PFSK-1 (cell line): ENCODE data around the gene COX7B2.

Experiments
- POLR2AphosphoS5 ChIP-seq: IDR thresholded peaks from 2 replicates; pipeline ENCODE4 v1.6.1; 2012; ENCODE audit warnings: low read depth, mild to moderate bottlenecking, control low read depth, low read length, moderate library complexity
- SIN3A ChIP-seq: IDR thresholded peaks from 2 replicates; pipeline ENCODE4 v1.6.1; 2012; ENCODE audit warnings: mild to moderate bottlenecking, low read length, moderate library complexity, borderline replicate concordance; ENCODE audit not compliant: insufficient read depth
- TAF1 ChIP-seq: IDR thresholded peaks from 2 replicates; pipeline ENCODE4 v1.6.1; 2012; ENCODE audit warnings: low read length, control low read depth, borderline replicate concordance; ENCODE audit not compliant: insufficient read depth
- TF ChIP-seq, protein P1 (sequence below), 2 experiments: IDR thresholded peaks; 2 replicates each; pipeline versions ENCODE4 v1.6.1 to v1.8.0; 2011 to 2012; ENCODE audit warnings: low read depth in 2 of 2, low read length in 2 of 2, control low read depth in 1 of 2, inconsistent platforms in 1 of 2, mild to moderate bottlenecking in 1 of 2, moderate library complexity in 1 of 2; ENCODE audit not compliant: insufficient read depth in 1 of 2

DNA sequence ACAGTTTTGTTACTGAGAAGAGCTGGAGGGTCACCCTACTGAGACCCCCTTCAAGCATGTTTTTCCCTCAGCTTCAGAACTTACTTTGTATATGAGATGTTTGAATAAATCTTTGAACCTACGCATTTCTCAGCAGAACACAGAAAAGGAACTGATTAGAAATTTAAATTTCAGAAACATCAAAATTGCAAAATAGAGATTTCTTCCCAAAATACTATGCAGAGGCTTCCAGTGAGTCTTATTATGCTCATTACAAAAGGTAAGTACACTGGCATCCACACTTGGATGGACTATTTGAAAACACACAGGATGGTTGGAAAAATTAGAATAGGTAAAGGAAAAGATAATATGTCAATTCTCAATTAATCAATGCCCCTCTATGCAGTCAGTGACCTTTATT is 91.2 kb downstream of the COX7B2 start:
- TF ChIP-seq, protein P1, sequence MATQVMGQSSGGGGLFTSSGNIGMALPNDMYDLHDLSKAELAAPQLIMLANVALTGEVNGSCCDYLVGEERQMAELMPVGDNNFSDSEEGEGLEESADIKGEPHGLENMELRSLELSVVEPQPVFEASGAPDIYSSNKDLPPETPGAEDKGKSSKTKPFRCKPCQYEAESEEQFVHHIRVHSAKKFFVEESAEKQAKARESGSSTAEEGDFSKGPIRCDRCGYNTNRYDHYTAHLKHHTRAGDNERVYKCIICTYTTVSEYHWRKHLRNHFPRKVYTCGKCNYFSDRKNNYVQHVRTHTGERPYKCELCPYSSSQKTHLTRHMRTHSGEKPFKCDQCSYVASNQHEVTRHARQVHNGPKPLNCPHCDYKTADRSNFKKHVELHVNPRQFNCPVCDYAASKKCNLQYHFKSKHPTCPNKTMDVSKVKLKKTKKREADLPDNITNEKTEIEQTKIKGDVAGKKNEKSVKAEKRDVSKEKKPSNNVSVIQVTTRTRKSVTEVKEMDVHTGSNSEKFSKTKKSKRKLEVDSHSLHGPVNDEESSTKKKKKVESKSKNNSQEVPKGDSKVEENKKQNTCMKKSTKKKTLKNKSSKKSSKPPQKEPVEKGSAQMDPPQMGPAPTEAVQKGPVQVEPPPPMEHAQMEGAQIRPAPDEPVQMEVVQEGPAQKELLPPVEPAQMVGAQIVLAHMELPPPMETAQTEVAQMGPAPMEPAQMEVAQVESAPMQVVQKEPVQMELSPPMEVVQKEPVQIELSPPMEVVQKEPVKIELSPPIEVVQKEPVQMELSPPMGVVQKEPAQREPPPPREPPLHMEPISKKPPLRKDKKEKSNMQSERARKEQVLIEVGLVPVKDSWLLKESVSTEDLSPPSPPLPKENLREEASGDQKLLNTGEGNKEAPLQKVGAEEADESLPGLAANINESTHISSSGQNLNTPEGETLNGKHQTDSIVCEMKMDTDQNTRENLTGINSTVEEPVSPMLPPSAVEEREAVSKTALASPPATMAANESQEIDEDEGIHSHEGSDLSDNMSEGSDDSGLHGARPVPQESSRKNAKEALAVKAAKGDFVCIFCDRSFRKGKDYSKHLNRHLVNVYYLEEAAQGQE (IDR thresholded peaks at IDR 0.05; ENCODE audit: insufficient read depth in 1 of 2, low read depth in 2 of 2, low read length in 2 of 2): no peak
- TF ChIP-seq POLR2AphosphoS5: no peak
- no peak for TF ChIP-seq TAF1
- TF ChIP-seq SIN3A: no peak
